Globus pallidus (tissue), 1 donor: ENCODE data around the gene CMTM5.

Experiments used
- DNase-seq: peaks from one replicate; pipeline ENCODE4 v3.0.0-alpha.2; 2015; ENCODE audit warnings: low spot score

CMTM5 gene

GRCh38 chr14:23376482-23377197 lies at the start of gene CMTM5:
Gene CMTM5 (plus strand): TSS chr14:23377046. CDS start chr14:23377252, 206 bp downstream.
- peak; percentile 99 for DNase-seq

DNA sequence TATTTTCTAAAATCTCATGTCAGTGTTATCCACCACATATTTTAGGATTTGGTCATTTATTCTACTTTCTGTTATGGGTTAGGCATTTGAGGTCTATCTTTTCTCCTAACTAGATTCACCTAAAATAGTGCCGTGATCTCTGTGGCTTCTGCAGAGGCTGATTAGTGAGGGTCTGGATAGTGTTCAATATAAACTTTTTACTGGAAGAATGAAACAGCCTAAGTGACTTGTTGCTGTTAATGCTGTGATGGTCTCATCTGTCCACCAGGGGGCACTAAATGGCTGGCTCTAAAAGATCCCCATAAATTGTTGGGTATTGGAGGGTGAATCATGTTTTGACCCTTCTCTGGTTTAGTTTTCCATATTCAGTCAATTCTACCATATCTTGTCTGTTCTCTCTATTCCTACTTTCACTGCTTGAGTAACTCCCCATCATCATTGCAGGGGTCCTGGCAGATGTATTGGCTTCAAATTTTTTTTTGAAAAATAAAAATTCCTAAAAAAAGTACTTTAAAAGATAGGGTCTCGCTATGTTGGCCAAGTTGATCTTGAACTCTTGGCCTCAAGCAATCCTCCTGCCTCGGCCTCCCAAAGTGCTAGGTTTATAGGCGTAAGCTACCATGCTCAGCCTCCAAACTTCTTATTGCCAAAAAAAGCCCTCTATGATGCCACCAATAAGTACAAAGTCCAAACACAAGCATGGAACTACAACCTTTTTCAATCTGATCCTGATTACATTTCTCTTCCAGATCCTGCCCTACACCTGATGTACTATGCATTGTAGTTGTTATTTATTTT lies 48.7 kb upstream of the CMTM5 start:
- DNase-seq = peak; percentile 83

DNA sequence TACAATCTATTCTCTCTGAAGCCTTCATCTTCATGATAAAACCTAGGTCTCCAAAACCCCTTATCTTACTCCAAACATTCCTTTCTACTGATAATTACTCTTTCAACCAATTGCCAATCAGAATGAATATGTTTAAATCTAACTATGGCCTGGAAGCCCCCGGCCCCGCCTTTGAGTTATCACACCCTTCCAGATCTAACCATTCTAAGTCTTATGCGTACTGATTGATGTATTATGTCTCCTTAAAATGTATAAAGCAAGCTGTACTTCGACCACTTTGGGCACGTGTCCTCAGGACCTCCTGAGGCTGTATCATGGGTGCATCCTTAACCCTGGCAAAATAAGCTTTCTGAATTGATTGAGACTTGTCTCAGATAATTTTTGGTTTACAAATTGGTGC lies 41.2 kb upstream of the CMTM5 start:
- DNase-seq = no peak

DNA sequence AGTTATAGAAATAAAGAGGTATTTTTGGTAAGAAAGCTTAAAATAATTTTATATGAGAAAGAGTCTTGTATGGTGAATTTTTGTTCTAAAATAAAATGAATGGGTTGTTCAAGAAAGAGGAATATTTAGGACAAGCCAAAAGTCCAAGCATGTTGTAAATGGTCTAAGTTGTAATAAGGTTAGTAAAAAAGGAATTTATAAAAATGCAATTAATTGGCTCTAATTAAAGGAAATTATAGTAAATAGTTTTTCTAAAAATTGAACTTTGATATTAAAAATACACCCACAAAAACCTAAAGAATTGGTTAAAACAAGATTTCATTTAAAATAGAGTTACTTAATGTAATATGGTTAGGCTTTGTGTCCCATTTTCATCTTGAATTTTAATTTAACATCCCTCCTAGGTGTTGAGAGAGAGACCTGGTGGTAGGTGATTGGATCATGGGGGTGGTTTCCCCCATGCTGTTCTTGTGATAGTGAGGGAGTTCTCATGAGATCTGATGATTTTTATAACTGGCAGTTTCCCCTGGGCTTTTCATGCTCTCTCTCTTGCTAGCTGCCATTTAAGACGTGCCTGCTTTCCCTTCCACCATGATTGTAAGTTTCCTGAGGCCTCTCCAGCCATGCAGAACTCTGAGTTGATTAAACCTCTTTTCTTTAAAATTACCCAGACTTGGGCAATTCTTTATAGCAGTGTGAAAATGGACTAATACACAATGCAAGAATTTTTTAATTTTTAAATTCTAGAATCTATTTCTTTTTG lies 37.2 kb upstream of the CMTM5 start:
- no peak for DNase-seq

- DNase-seq = no peak
These were observed 32.4 kb upstream of the CMTM5 start for GRCh38 chr14:23344481-23344880.

DNA sequence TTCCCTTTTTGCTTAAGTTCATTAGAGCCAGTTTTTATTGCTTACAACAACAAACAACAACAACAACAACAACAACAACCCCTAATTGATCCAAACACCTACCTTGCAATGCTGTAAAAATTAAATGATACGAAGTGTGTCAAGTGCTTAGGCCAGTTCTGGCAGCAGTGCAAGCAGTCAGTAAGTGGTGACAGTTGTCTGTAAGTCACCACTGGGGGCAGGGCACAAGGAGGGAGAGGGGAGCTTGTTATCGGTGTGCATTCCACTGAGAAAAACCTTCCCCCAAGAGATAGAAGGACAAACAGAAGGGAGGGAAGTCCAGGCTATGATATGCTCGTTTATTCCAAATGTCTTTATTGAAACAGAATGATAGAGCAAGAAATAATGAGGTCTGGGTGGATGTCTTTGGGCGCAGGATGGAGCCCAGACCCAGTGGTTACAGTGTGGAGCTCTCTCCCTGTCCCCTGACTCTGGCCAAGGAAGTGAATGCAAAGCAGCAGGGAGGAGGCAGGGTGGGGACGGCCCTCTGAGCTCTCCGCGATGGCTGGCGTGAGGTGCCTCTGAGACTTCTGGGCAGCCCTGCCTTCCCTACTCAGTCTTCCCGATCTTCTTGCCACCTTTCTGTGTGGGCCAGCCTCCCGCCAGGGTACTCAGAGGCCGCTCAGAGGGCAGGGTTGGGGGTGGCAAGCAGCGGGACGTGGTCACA lies 30.7 kb upstream of the CMTM5 start:
- no peak for DNase-seq

- no peak for DNase-seq
These were observed 30.0 kb upstream of the CMTM5 start for GRCh38 chr14:23346693-23347405.

GRCh38 chr14:23347406-23348296 lies 29.2 kb upstream of the CMTM5 start:
- no peak for DNase-seq

DNA sequence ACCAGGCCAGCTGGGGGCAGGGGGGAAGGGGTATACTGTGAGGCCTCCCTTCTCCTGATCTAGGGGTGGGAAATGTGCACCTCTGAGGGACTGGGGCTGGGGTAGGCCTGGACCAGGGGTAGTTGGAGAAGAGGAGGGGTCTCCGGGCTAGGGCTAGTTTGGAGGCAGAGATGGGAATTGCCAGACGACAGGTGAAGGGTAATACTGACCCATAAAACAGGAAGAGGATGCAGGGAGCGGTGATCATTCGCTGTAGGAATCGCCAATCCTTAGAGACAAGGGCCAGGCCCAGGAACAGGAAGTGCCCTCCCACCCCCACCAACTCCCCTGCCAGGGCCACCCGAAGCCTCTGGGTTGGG lies 28.6 kb upstream of the CMTM5 start:
- DNase-seq = no peak

DNA sequence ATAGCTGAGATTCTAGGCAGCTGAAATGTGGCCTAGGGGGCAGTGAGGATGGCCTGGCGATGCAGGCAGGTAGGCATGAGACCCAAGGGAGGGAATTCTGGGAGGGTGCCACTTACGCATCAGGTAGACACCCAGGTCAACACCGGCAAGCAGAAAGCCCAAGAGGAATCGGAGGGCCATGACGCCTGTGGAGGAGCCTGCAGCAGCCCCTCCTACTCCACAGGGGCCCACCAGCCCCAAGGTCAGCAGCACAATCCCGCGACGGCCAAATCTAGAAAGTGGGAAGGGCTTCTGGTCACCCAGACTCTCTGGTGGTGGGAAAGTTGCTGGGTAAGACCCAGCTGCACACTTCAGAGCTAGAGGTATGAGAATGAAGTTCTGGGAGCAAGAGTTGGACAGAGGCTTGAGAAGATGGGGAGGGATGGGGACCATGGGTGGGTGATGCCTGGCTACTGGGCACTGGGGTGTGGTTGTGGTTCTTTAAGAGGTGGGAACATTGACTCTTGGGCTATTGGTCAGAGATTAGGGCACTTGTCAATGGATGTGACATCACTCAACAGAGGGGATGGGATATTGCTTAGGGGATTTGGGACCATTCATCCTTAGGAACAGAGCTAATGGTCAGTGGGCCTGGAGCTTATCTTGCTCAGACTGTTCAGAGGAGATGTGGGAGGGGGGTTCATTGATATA lies 27.5 kb upstream of the CMTM5 start:
- no peak for DNase-seq

DNA sequence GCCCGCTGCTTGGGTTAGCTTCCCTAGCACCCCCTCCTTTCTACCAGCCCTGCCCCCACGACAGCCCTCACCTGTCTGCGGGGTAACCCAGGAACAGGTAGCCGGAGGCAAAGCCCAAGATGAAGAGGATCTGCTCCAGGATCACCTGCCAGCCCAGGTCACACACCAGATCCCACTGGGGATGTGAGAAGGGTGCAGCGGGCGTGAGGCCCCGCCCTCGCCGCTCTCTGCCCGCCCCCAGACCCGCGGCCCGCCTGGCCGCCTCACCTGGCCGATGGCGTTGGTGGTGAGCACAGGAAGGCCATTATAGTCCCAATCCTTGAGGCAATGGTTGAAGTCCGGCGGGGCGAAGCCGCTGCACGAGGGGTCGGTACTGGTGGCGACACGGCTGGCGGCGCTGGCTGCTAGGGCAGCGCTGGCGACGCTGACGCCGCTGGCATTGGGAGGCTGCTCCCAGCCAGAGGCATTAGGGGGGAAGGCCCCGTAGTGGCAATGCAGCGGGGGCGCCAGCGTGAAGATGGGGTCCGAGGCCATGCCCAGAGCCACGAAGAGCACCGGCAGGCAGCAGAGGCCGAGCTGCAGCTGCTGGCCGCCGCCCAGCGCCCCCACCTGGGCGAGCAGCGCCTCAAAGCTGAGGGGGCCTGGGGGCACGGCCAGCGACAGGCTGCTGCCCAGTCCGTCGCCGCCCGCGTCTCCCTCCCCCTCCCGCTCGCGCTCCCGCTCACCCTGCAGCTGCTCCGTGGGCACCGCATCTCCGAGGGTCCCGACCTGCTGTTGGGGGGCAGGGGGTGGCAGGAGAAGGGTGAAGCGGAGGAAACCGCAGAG lies 25.0 kb upstream of the CMTM5 start:
- DNase-seq = peak; percentile 39

- DNase-seq = peak; percentile 95
These were observed 24.1 kb upstream of the CMTM5 start, which contains the start of gene SLC22A17 for GRCh38 chr14:23352506-23353432. Gene SLC22A17 (minus strand): TSS chr14:23352887.

DNA sequence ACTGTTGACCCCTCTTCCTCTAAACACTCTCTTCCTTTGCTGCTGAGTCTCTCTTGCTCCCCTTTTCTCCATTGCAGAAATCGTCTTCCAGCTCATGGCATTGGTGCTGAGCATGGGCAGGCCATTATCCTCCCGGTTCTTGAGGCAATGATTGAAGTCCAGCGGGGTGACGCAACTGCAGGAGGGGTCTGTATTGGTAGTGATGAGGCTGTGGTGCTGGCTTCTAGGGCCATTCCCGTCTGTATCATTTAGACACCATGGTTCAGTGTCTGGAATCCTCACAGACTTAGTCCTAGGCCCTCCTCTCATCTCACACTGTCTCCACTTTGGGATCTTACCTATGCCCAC lies 23.4 kb upstream of the CMTM5 start:
- DNase-seq = no peak

GRCh38 chr14:23354990-23355389 lies 21.9 kb upstream of the CMTM5 start:
- no peak for DNase-seq

DNA sequence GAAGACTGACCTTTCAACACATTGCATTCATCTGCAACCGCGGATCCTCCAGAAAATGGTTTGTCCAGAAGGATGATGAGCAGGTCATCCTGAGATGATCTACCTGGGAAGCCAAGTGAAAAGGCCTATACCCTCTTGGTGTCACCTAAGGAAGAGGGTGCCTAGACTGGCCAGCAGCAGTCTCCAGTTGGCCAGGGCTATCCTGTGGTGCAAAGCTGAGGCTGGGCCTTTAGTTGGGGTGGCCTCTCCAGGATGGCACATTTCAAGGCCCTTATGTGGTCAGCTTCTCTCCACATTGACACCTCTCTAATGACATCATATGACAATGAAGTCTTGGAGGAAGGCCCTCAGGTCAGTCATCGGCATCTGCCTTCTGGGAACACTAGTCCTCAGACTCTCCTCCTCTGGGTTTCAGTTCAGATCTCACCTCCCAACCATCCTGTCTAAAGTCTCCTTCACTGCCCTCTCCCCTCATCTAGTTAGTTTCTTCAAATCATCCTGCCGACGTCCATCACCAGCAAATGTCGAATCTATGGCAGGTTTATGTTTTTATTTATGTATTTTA lies 20.9 kb upstream of the CMTM5 start:
- no peak for DNase-seq

- no peak for DNase-seq
These were observed 20.2 kb upstream of the CMTM5 start for GRCh38 chr14:23356662-23357061.

DNA sequence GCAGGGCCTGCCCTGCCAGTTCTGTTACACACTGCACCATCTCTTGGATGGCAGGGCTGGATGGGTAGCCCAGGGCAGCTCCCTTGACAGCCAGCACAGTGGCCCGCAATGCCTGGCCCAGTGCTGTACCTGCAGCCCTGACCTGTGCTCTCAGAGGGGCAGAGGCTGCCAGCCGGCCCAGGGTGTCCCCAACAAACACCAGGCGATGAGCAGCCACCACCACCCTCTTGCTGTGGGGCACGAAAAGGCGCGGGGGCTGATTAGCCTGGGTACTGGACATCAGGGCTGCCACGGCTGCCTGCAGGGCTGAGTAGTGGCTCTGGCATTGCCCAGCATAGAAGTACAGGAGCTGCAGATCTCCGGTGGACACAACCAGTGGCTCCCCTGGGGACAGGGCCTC lies 19.6 kb upstream of the CMTM5 start:
- DNase-seq = no peak

DNA sequence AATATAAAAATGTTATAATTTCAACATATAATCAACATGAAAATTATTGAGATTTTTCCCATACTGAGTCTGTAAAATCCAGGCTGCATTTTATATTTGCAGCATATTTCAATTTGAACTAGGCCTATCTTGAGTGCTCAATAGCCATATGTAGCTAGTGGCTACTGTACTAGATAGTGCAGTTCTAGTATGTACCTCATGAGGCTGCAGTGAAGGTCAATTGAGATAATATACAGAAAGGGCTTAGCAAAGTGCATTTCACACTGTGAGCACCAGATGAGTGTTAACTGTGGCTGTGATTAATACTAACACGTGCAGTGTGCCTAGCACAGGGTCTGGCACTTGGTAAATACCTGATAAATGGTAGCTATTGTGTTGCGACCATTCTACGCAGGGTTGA lies 18.8 kb upstream of the CMTM5 start:
- DNase-seq = no peak
